ENCODE data around the gene TCF20.
A peak's percentile ranks its signal among the peaks of the same experiment; 100 is the strongest.

The TCF20 gene

DNA sequence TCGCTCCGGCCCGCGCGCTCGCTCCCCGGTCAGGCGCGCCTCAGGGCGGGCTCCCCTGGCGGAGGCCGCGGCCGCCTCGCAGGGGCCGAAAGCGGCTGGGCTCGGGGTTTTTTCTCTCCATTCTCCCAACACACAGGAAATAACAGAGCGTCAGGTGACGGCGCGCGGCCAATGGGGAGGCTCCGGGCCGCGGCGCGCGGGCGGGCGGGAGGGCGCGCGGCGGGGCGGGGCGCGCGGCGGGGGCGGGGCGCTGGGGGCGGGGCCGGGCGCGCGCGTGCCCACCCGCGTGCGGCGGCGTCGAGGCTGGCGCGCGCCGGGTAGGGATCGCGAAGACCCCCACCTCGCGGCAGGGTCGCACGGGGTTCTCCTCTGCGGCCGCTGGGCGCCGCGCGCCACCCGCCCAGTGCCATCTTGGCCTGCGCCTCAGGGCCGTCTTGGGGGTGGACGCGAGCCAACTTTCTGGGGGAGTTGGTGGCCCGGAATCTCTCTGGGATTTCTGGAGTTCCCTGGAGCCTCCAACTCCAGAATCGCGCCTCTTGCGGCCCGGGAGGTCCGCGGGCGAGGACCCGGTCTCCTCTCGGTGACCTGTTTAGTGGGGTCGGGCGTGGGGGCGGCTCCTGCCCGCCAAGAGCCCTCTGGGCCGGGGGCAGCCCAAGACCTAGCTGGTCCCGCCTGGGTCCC is at the start of gene TCF20:
Gene TCF20 (minus strand): TSS at position 144 of the 681 bp plus-strand sequence. CDS start 55,348 bp downstream, outside the sequence.
- no peak for DNase-seq (ENCODE audit: low read depth)
- peak within 1 kb of the TSS; percentile 85 for H3K4me3 ChIP-seq (ENCODE audit: low read depth, low read length)
- TF ChIP-seq, protein P1, sequence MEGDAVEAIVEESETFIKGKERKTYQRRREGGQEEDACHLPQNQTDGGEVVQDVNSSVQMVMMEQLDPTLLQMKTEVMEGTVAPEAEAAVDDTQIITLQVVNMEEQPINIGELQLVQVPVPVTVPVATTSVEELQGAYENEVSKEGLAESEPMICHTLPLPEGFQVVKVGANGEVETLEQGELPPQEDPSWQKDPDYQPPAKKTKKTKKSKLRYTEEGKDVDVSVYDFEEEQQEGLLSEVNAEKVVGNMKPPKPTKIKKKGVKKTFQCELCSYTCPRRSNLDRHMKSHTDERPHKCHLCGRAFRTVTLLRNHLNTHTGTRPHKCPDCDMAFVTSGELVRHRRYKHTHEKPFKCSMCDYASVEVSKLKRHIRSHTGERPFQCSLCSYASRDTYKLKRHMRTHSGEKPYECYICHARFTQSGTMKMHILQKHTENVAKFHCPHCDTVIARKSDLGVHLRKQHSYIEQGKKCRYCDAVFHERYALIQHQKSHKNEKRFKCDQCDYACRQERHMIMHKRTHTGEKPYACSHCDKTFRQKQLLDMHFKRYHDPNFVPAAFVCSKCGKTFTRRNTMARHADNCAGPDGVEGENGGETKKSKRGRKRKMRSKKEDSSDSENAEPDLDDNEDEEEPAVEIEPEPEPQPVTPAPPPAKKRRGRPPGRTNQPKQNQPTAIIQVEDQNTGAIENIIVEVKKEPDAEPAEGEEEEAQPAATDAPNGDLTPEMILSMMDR (IDR thresholded peaks at IDR 0.05; ENCODE audit: control insufficient read depth, extremely low read depth, insufficient read depth) = no peak

DNA sequence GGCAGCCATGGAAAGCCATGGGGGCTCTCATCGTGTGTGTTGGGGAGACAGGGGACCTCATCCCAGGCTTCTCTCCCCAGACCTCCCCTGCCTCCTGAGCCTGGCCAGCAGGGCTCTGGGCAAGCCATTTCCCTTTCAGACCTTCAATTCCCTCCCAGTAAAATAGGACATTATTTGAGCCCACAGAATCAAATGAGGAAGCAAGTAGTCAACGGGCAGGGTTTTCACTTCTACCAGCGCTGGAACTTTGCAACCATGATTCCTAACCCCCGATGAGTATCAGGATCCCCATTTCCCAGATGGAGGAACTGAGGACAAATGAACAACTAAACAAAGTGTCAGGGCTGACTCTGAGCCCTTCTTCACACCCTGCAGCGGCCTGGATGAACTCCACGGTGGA is 48.9 kb upstream of the TCF20 start:
- DNase-seq (ENCODE audit: low read depth) = no peak
- TF ChIP-seq, protein P1 (IDR thresholded peaks at IDR 0.05; ENCODE audit: control insufficient read depth, extremely low read depth, insufficient read depth) = no peak
- no peak overlapping the region for H3K4me3 ChIP-seq (ENCODE audit: low read depth, low read length)

DNA sequence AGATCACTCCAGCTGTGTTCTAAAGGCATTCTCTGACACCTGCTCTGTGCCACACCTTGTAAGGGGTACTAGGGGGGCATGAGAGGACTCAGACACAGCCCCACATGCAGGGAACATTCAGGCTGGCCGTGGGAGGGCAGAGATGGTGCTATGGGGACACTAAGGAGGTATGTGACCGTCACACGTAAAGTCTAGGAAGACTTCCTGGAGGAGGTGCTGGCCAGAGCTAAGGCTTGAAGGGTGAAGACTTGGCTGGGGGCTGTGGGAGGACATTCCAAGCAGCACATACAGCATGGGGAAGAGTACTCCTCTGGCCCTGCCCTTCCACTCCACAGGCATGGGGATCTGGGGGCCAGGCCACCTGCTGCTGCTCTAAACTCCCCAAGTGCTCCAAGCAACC is 48.5 kb upstream of the TCF20 start:
- H3K4me3 ChIP-seq (ENCODE audit: low read depth, low read length) = no peak overlapping the region
- DNase-seq (ENCODE audit: low read depth) = no peak
- TF ChIP-seq, protein P1 (IDR thresholded peaks at IDR 0.05; ENCODE audit: control insufficient read depth, extremely low read depth, insufficient read depth) = no peak

GRCh38 chr22:42317691-42318547 is 47.5 kb upstream of the TCF20 start:
- H3K4me3 ChIP-seq (ENCODE audit: low read depth, low read length) = no peak overlapping the region
- DNase-seq (ENCODE audit: low read depth) = no peak
- TF ChIP-seq, protein P1 (IDR thresholded peaks at IDR 0.05; ENCODE audit: control insufficient read depth, extremely low read depth, insufficient read depth) = no peak

DNA sequence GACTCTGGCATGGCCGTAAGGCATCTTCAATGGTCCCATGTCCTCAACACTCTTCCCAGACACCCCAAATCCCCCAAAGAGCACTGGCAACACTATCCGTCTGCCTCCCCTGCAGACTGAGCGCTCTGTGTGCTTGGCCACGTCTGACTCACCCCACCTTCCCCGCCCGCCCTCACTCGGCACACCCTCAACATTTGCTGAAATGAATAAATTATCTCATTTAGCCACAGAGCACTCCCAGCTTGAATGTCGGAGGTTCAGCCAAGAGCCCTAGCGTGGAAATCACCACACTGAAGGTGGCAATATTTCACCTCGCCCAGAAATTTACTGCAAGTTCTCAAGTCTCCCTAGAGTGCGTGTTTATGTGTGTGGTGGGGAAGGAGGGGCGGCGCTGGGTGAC is 46.6 kb upstream of the TCF20 start:
- DNase-seq (ENCODE audit: low read depth) = no peak
- TF ChIP-seq, protein P1 (IDR thresholded peaks at IDR 0.05; ENCODE audit: control insufficient read depth, extremely low read depth, insufficient read depth) = no peak
- H3K4me3 ChIP-seq (ENCODE audit: low read depth, low read length) = no peak overlapping the region

GRCh38 chr22:42315392-42315756 is 44.9 kb upstream of the TCF20 start:
- no peak overlapping the region for H3K4me3 ChIP-seq (ENCODE audit: low read depth, low read length)
- no peak for DNase-seq (ENCODE audit: low read depth)
- TF ChIP-seq, protein P1 (IDR thresholded peaks at IDR 0.05; ENCODE audit: control insufficient read depth, extremely low read depth, insufficient read depth) = no peak

Data from LNCaP clone FGC (cell line).